ENCODE data around the gene TSPAN33. TPM values are rescaled to one million over a fixed set of nuclear protein-coding genes. Genes with fewer than 3 reads are reported as not detected.

The TSPAN33 gene
- total RNA-seq, 1 experiment from 2014 or later = 12.4 TPM

DNA sequence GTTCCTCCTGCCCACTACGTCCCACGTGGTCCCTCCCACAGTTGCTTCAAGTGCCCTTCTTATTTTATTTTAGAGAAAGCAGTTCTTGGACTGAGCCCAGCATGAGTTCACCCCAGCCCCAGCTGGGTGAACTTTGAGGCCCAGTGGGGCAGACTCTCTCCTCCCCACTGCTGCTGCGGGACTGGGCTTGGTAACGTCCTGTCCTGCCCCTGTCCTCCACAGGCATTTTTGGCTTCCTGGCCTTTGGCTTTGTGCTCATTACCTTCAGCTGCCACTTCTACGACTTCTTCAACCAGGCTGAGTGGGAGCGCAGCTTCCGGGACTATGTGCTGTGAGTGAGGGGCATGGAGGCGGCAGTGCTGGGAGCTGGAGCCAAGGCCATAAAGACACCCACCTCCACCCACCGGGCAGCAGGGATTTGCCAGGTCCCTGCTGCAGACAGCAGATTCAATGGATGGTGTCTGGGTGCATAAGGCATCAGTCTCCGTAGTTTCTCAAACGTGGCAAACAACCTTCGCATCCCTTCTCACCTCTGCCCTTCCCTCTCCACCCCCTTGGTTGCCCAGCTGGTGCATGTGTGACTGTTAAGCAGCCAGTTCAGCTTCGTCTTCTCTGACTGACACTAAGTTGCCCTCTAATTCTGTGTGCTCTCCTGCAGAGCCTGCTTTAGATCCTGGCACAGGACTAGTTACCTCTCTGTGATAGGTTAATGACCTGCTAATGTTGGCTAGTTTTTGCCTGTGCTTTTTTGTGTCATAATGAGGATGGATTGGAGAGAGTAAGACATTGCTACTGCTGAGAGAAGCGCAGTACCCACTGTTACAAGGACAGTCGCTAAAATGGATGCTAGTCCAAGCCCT, 64.8 kb downstream of the TSPAN33 start:
- no peaks in the 10 kb centered on the region for H3K9me3 Mint-ChIP-seq (ENCODE audit: low read depth, unreplicated experiment)
- peaks cover 37% of the 10 kb centered on the region for H3K27me3 Mint-ChIP-seq (ENCODE audit: unreplicated experiment)
- CTCF ChIA-PET = interaction anchor here (4.0 kb wide), 1 partner anchor 46 kb away, joined by 18 read pairs; no protein-coding TSS in a partner anchor
- no peak for DNase-seq
- intact Hi-C loops (cut with micrococcal nuclease; ENCODE audit: unreplicated experiment) = no loop called here
- H3K36me3 Mint-ChIP-seq (ENCODE audit: insufficient read depth, unreplicated experiment) = no peaks in the 10 kb centered on the region
- no peak overlapping the region for H3K27ac Mint-ChIP-seq (ENCODE audit: unreplicated experiment)
- BruUV-seq (replicated peaks) = no TSS peak
- TF ChIP-seq CTCF (IDR thresholded peaks at IDR 0.05; ENCODE audit: unreplicated experiment) = no peak
- H3K4me3 Mint-ChIP-seq (ENCODE audit: low read depth, unreplicated experiment) = no peak overlapping the region
- peaks cover 8% of the 10 kb centered on the region for H3K4me1 Mint-ChIP-seq (ENCODE audit: low read depth, unreplicated experiment)

DNA sequence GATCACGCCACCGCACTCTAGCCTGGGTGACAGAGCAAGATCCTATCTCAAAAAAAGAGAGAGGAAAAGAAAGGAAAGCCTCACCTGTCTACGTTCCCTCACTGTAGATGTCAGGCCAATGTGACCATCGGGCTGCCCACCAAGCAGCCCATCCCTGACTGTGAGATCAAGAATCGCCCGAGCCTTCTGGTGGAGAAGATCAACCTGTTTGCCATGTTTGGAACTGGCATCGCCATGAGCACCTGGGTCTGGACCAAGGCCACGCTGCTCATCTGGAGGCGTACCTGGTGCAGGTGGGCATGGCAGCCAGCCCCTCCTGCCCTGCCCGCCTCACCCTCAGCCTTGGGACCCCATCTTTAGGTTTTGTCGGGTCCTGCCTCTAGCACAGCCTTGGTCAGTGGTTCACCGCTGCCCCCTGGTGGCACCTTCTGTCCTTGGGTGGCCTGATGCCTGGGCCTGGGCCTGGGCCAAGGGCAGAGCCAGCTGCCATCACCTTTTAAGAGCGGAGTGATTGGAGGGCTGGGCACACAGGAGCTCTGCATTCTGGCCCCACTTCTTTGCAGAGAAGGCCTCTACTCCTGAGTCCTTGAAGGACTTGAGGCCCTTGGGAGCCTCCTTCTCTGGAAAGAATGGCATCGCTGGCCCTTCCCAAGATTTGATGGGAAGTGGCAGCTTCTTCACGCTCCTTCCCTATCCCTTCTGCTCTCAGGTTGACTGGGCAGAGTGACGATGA, 65.9 kb downstream of the TSPAN33 start:
- BruUV-seq (replicated peaks) = no TSS peak
- CTCF ChIA-PET = interaction anchor here (4.0 kb wide), 1 partner anchor 47 kb away, joined by 18 read pairs; no protein-coding TSS in a partner anchor
- intact Hi-C loops (cut with micrococcal nuclease; ENCODE audit: unreplicated experiment) = loop anchor here (1.0 kb wide), 1 partner anchor 46 kb away; no protein-coding TSS in a partner anchor
- Mint-ChIP-seq H3K9me3 (ENCODE audit: low read depth, unreplicated experiment) (no peaks in the 10 kb centered on the region), H3K27me3 (ENCODE audit: unreplicated experiment) (peaks cover 37% of the 10 kb centered on the region), H3K36me3 (ENCODE audit: insufficient read depth, unreplicated experiment) (no peaks in the 10 kb centered on the region), H3K27ac (ENCODE audit: unreplicated experiment) (no peak overlapping the region), H3K4me3 (ENCODE audit: low read depth, unreplicated experiment) (no peak overlapping the region), H3K4me1 (ENCODE audit: low read depth, unreplicated experiment) (peaks cover 8% of the 10 kb centered on the region)
- DNase-seq = peak; percentile 85
- peak; percentile 86 for TF ChIP-seq CTCF (IDR thresholded peaks at IDR 0.05; ENCODE audit: unreplicated experiment)

DNA sequence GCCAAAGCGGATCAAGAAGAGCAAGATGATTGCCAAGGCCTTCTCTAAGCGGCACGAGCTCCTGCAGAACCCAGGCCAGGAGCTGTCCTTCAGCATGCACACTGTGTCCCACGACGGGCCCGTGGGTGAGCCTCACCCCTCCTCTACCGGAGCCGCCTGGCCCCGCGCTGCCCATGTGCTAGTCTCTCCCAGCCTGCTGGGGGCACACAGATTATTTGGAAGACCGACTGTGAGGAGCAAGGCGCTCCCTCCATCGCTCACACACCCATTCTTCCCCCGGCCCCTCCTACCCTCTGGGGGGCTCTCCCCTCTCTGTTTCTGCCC, 66.4 kb downstream of the TSPAN33 start:
- Mint-ChIP-seq H3K4me1 (ENCODE audit: low read depth, unreplicated experiment) (peaks cover 8% of the 10 kb centered on the region), H3K9me3 (ENCODE audit: low read depth, unreplicated experiment) (no peaks in the 10 kb centered on the region), H3K27ac (ENCODE audit: unreplicated experiment) (no peak overlapping the region), H3K4me3 (ENCODE audit: low read depth, unreplicated experiment) (no peak overlapping the region), H3K27me3 (ENCODE audit: unreplicated experiment) (peaks cover 37% of the 10 kb centered on the region), H3K36me3 (ENCODE audit: insufficient read depth, unreplicated experiment) (no peaks in the 10 kb centered on the region)
- intact Hi-C loops (cut with micrococcal nuclease; ENCODE audit: unreplicated experiment) = loop anchor here (1.0 kb wide), 1 partner anchor 47 kb away; no protein-coding TSS in a partner anchor
- TF ChIP-seq CTCF (IDR thresholded peaks at IDR 0.05; ENCODE audit: unreplicated experiment) = no peak
- CTCF ChIA-PET = interaction anchor here (4.0 kb wide), 1 partner anchor 47 kb away, joined by 18 read pairs; no protein-coding TSS in a partner anchor
- no peak for DNase-seq
- BruUV-seq (replicated peaks) = no TSS peak

DNA sequence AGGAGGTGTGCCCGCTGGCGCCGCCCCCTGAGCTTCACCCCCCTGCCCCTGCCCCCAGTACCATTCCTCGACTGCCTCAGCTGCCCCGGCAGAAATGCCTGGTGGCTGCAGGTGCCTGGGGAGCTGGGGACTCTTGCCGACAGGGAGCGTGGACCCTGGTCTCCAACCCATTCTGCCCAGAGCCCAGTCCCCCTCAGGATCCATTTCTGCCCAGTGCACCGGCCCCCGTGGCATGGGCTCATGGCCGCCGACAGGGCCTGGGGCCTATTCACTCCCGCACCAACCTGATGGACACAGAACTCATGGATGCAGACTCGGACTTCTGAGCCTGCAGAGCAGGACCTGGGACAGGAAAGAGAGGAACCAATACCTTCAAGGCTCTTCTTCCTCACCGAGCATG, 67.6 kb downstream of the TSPAN33 start:
- intact Hi-C loops (cut with micrococcal nuclease; ENCODE audit: unreplicated experiment) = no loop called here

More for the DNA sequence above, 67.6 kb downstream of the TSPAN33 start:
- peaks cover 8% of the 10 kb centered on the region for H3K4me1 Mint-ChIP-seq (ENCODE audit: low read depth, unreplicated experiment)
- DNase-seq = no peak
- no peak overlapping the region for H3K4me3 Mint-ChIP-seq (ENCODE audit: low read depth, unreplicated experiment)
- H3K9me3 Mint-ChIP-seq (ENCODE audit: low read depth, unreplicated experiment) = no peaks in the 10 kb centered on the region
- CTCF ChIA-PET = interaction anchor here (0.6 to 4.0 kb wide), 2 partner anchors 9 to 48 kb away, joined by 3 to 18 read pairs; no protein-coding TSS in a partner anchor
- TF ChIP-seq CTCF (IDR thresholded peaks at IDR 0.05; ENCODE audit: unreplicated experiment) = no peak
- no TSS peak for BruUV-seq (replicated peaks)
- no peaks in the 10 kb centered on the region for H3K36me3 Mint-ChIP-seq (ENCODE audit: insufficient read depth, unreplicated experiment)
- no peak overlapping the region for H3K27ac Mint-ChIP-seq (ENCODE audit: unreplicated experiment)
- peaks cover 38% of the 10 kb centered on the region for H3K27me3 Mint-ChIP-seq (ENCODE audit: unreplicated experiment)
